ENCODE data around the gene DNMT3A.
A peak's percentile ranks its signal among the peaks of the same experiment; 100 is the strongest.

The DNMT3A gene

GRCh38 chr2:25341753-25342371, at the start of gene DNMT3A:
Gene DNMT3A (minus strand): TSS chr2:25341925. CDS start chr2:25313984, 27,941 bp downstream.
- H3K4me3 ChIP-seq (ENCODE audit: low read depth, low read length): peak within 1 kb of the TSS; percentile 64
- ChIA-PET POLR2A (interaction anchor here (0.6 kb wide), 1 partner anchor 894 kb away, joined by 4 read pairs; no protein-coding TSS in a partner anchor), CTCF (interaction anchor here (0.6 to 2.0 kb wide), 9 partner anchors 8 to 256 kb away, joined by 3 to 16 read pairs (median 5); no protein-coding TSS in a partner anchor)
- no peak for TF ChIP-seq CTCF (IDR thresholded peaks at IDR 0.05; ENCODE audit: insufficient read depth, low read length, missing control alignments)
- DNase-seq (ENCODE audit: low read depth, low spot score): no peak

GRCh38 chr2:25389161-25389560, 47.4 kb upstream of the DNMT3A start:
- no peak overlapping the region for H3K4me3 ChIP-seq (ENCODE audit: low read depth, low read length)
- DNase-seq (ENCODE audit: low read depth, low spot score): no peak
- ChIA-PET POLR2A (no interaction called here), CTCF (interaction anchor here (1.0 to 7.9 kb wide), 3 partner anchors 13 to 132 kb away, joined by 3 to 86 read pairs (median 8); no protein-coding TSS in a partner anchor)
- TF ChIP-seq CTCF (IDR thresholded peaks at IDR 0.05; ENCODE audit: insufficient read depth, low read length, missing control alignments): no peak

GRCh38 chr2:25388491-25388890, 46.8 kb upstream of the DNMT3A start:
- DNase-seq (ENCODE audit: low read depth, low spot score): no peak
- no peak overlapping the region for H3K4me3 ChIP-seq (ENCODE audit: low read depth, low read length)
- TF ChIP-seq CTCF (IDR thresholded peaks at IDR 0.05; ENCODE audit: insufficient read depth, low read length, missing control alignments): no peak
- ChIA-PET POLR2A (no interaction called here), CTCF (interaction anchor here (7.9 kb wide), 1 partner anchor 12 kb away, joined by 86 read pairs; no protein-coding TSS in a partner anchor)

GRCh38 chr2:25387876-25388449, 46.2 kb upstream of the DNMT3A start:
- no peak for DNase-seq (ENCODE audit: low read depth, low spot score)
- no peak overlapping the region for H3K4me3 ChIP-seq (ENCODE audit: low read depth, low read length)
- CTCF ChIA-PET: interaction anchor here (1.1 to 7.9 kb wide), 2 partner anchors 12 to 26 kb away, joined by 3 to 86 read pairs; no protein-coding TSS in a partner anchor
- TF ChIP-seq CTCF (IDR thresholded peaks at IDR 0.05; ENCODE audit: insufficient read depth, low read length, missing control alignments): no peak
- POLR2A ChIA-PET: no interaction called here

- no peak for TF ChIP-seq CTCF (IDR thresholded peaks at IDR 0.05; ENCODE audit: insufficient read depth, low read length, missing control alignments)
- ChIA-PET CTCF (interaction anchor here (1.1 to 7.9 kb wide), 2 partner anchors 11 to 25 kb away, joined by 3 to 86 read pairs; no protein-coding TSS in a partner anchor), POLR2A (no interaction called here)
- H3K4me3 ChIP-seq (ENCODE audit: low read depth, low read length): no peak overlapping the region
- DNase-seq (ENCODE audit: low read depth, low spot score): no peak
These were observed 45.5 kb upstream of the DNMT3A start for GRCh38 chr2:25386971-25387875.
